ENCODE results near the gene SACS. TPM values are rescaled to one million over a fixed set of nuclear protein-coding genes. Genes with fewer than 3 reads are reported as not detected.

SACS gene
- total RNA-seq, 2 donors from 2014 or later, result 8.6 to 10.5 TPM

GRCh38 chr13:23391752-23392151 lies 41.8 kb downstream of the SACS start:
- no peak for ATAC-seq
- Histone ChIP-seq H3K4me3 (no peak overlapping the region), H3K36me3 (replicated peaks in 1 of 2; ENCODE audit: insufficient read depth in 1 of 2, low read depth in 2 of 2) (no peaks in the 10 kb centered on the region), H3K9me3 (no peaks in the 10 kb centered on the region), H3K27ac (no peak overlapping the region), H3K27me3 (no peaks in the 10 kb centered on the region), H3K4me1 (no peaks in the 10 kb centered on the region)
- TF ChIP-seq CTCF (IDR thresholded peaks at IDR 0.05) (no peak), POLR2A (IDR thresholded peaks at IDR 0.05) (no peak)
- DNase-seq, result no peak
- 97% methylated on average over 6 of the region's 6 CpGs for WGBS, 2 donors
- intact Hi-C loops (cut with DNase I), result no loop called here

- Histone ChIP-seq H3K27ac (no peak overlapping the region), H3K4me1 (no peaks in the 10 kb centered on the region), H3K4me3 (no peak overlapping the region), H3K36me3 (replicated peaks in 1 of 2; ENCODE audit: insufficient read depth in 1 of 2, low read depth in 2 of 2) (no peaks in the 10 kb centered on the region), H3K9me3 (no peaks in the 10 kb centered on the region), H3K27me3 (no peaks in the 10 kb centered on the region)
- intact Hi-C loops (cut with DNase I), result no loop called here
- TF ChIP-seq POLR2A (IDR thresholded peaks at IDR 0.05) (no peak), CTCF (IDR thresholded peaks at IDR 0.05) (no peak)
- no peak for DNase-seq
- no peak for ATAC-seq
- WGBS, 2 donors, result 92 to 93% methylated on average over 2 of the region's 2 CpGs
Measured at GRCh38 chr13:23386533-23386932, 47.0 kb downstream of the SACS start.

- Histone ChIP-seq H3K4me3 (no peak overlapping the region), H3K4me1 (no peaks in the 10 kb centered on the region), H3K36me3 (replicated peaks in 1 of 2; ENCODE audit: insufficient read depth in 1 of 2, low read depth in 2 of 2) (no peaks in the 10 kb centered on the region), H3K27me3 (no peaks in the 10 kb centered on the region), H3K27ac (no peak overlapping the region), H3K9me3 (no peaks in the 10 kb centered on the region)
- intact Hi-C loops (cut with DNase I), result no loop called here
- ATAC-seq, result no peak
- DNase-seq, result no peak
- TF ChIP-seq CTCF (IDR thresholded peaks at IDR 0.05) (no peak), POLR2A (IDR thresholded peaks at IDR 0.05) (no peak)
- WGBS, 2 donors, result 83 to 94% methylated on average over 3 of the region's 3 CpGs
Measured at GRCh38 chr13:23385931-23386330, 47.6 kb downstream of the SACS start.

- ATAC-seq, result no peak
- WGBS, 2 donors, result 82 to 92% methylated on average over 4 of the region's 4 CpGs
- TF ChIP-seq POLR2A (IDR thresholded peaks at IDR 0.05), result no peak
- TF ChIP-seq CTCF (IDR thresholded peaks at IDR 0.05), result no peak
Measured at GRCh38 chr13:23384111-23384510, 49.4 kb downstream of the SACS start.

GRCh38 chr13:23383151-23383550 lies 50.4 kb downstream of the SACS start:
- no peaks in the 10 kb centered on the region for H3K4me1 ChIP-seq
- H3K4me3 ChIP-seq, result no peak overlapping the region
- no peaks in the 10 kb centered on the region for H3K36me3 ChIP-seq (replicated peaks in 1 of 2; ENCODE audit: insufficient read depth in 1 of 2, low read depth in 2 of 2)
- DNase-seq (no peak), ATAC-seq (no peak)
- no peaks in the 10 kb centered on the region for H3K9me3 ChIP-seq
- WGBS, 2 donors, result 75 to 76% methylated on average over 6 of the region's 6 CpGs
- no peaks in the 10 kb centered on the region for H3K27me3 ChIP-seq
- intact Hi-C loops (cut with DNase I), result no loop called here
- TF ChIP-seq CTCF (IDR thresholded peaks at IDR 0.05), result no peak
- TF ChIP-seq POLR2A (IDR thresholded peaks at IDR 0.05), result no peak
- H3K27ac ChIP-seq, result no peak overlapping the region

More at GRCh38 chr13:23384111-23384510, 49.4 kb downstream of the SACS start:
- H3K27me3 ChIP-seq, result no peaks in the 10 kb centered on the region
- no peak overlapping the region for H3K4me3 ChIP-seq
- intact Hi-C loops (cut with DNase I), result no loop called here
- H3K27ac ChIP-seq, result no peak overlapping the region
- no peak for DNase-seq
- H3K4me1 ChIP-seq, result no peaks in the 10 kb centered on the region
- H3K36me3 ChIP-seq (replicated peaks in 1 of 2; ENCODE audit: insufficient read depth in 1 of 2, low read depth in 2 of 2), result no peaks in the 10 kb centered on the region
- no peaks in the 10 kb centered on the region for H3K9me3 ChIP-seq
